ENCODE measurements around the gene C12orf57. TPM values are rescaled to one million over a fixed set of nuclear protein-coding genes. Genes with fewer than 3 reads are reported as not detected.

Gene C12orf57
- total and polyA plus RNA-seq, 2 of the 13 experiments (the other 11 are each of a cell fraction or from before 2014, with no cell fraction given), result 84.0 to 287 TPM

- no peak for TF ChIP-seq ZNF24 (IDR thresholded peaks at IDR 0.05)
- no peak for TF ChIP-seq MNT (IDR thresholded peaks at IDR 0.05)
- peak; percentile 32; the same call in 1 of the 2 replicates for TF ChIP-seq ZBTB38 (CRISPR knock-in tag; IDR thresholded peaks at IDR 0.05)
- peak; percentile 13 for TF ChIP-seq AGO2 (optimal IDR thresholded peaks at IDR 0.05; ENCODE audit: low read depth, low read length)
- TF ChIP-seq REL (CRISPR knock-in tag; conservative IDR thresholded peaks at IDR 0.05), result 0 out of 2 replicates have a peak, but pooled peaks have one; percentile 22
These were observed 7.0 kb upstream of the C12orf57 start (continued) for GRCh38 chr12:6936636-6937480.

GRCh38 chr12:6937481-6938352 lies 6.1 kb upstream of the C12orf57 start:
- no peaks in the 10 kb centered on the region for H4K20me1 ChIP-seq (ENCODE audit: insufficient read depth, low read length)
- peaks cover 26% of the 10 kb centered on the region for H3K4me1 ChIP-seq (ENCODE audit: insufficient read depth, low read length)
- no peaks in the 10 kb centered on the region for H3K79me2 ChIP-seq (ENCODE audit: insufficient read depth, low read length)
- TSS peak; percentile 85 for BruUV-seq (replicated peaks)
- no peak overlapping the region for H2AFZ ChIP-seq (ENCODE audit: low read length)
- CTCF ChIA-PET (ENCODE audit: low intra/inter-chr PET ratio, low total read pairs), result interaction anchor here (1.8 to 2.5 kb wide), 2 partner anchors 14 to 68 kb away, joined by 14 to 16 read pairs; no protein-coding TSS in a partner anchor
- intact Hi-C loops (cut with micrococcal nuclease; ENCODE audit: unreplicated experiment) (loop anchor here (2.0 kb wide), 1 partner anchor 13 kb away; no protein-coding TSS in a partner anchor), in situ Hi-C loops (cut with HindIII; ENCODE audit: extremely low pct_ligation_motif_present, low pct_unique_long_range_greater_than_20kb) (no loop called here)
- peak; percentile 98 for FAIRE-seq
- WGBS (ENCODE audit: low lambda C conversion rate), result 22% methylated on average over 43 of the region's 80 CpGs
- peaks cover 7 to 33% of the 10 kb centered on the region in 2 experiments for H3K36me3 ChIP-seq (replicated peaks in 1 of 2; ENCODE audit: control insufficient read depth in 1 of 2, insufficient read depth in 2 of 2, low read length in 2 of 2)
- H3K27me3 ChIP-seq (ENCODE audit: control insufficient read depth in 1 of 2, insufficient read depth in 2 of 2, low read length in 2 of 2), result no peaks in the 10 kb centered on the region
- no peaks in the 10 kb centered on the region for H3K9me3 ChIP-seq (ENCODE audit: low read length)
- peak; percentile 91 for DNase-seq (ENCODE audit: low spot score)
- peak overlapping the region; percentile 49 to 78 (median 70); a peak in 5 of 6 replicates for H3K4me3 ChIP-seq (replicated peaks in 1 of 3; ENCODE audit: insufficient read depth in 1 of 3, low read depth in 2 of 3, low read length in 3 of 3)
- peak overlapping the region; percentile 93 for H3K9ac ChIP-seq (ENCODE audit: insufficient read depth, low read depth, low read length)
- ATAC-seq, result peak; percentile 93
- peak overlapping the region; percentile 87 for H3K4me2 ChIP-seq (ENCODE audit: low read depth, low read length)
- peak overlapping the region; percentile 90 for H3K27ac ChIP-seq (ENCODE audit: extremely low read length, insufficient read depth, low read length)
- POLR2A ChIA-PET, result interaction anchor here (0.7 to 4.6 kb wide), 16 partner anchors 9 to 214 kb away, joined by 3 to 30 read pairs (median 10); partner anchors contain the start of genes ATN1, C1RL, COPS7A and ENO2
- TF ChIP-seq BCL3 (CRISPR knock-in tag; IDR thresholded peaks at IDR 0.05) (peak; percentile 81), LBX2 (CRISPR knock-in tag; IDR thresholded peaks at IDR 0.05; ENCODE audit: borderline replicate concordance) (no peak), XRCC5 (optimal IDR thresholded peaks at IDR 0.05; ENCODE audit: low read length) (peak; percentile 94), PHF20 (CRISPR knock-in tag; IDR thresholded peaks at IDR 0.05) (peak; percentile 94), ZBTB46 (CRISPR knock-in tag; IDR thresholded peaks at IDR 0.05; ENCODE audit: borderline replicate concordance) (peak; percentile 39; the same call in 1 of the 2 replicates), FIP1L1 (IDR thresholded peaks at IDR 0.05; ENCODE audit: borderline replicate concordance, insufficient read depth, low read depth, low read length) (0 out of 2 replicates have a peak, but pooled peaks have one; percentile 77)
